ENCODE measurements around the gene DUSP3.

DUSP3 gene

DNA sequence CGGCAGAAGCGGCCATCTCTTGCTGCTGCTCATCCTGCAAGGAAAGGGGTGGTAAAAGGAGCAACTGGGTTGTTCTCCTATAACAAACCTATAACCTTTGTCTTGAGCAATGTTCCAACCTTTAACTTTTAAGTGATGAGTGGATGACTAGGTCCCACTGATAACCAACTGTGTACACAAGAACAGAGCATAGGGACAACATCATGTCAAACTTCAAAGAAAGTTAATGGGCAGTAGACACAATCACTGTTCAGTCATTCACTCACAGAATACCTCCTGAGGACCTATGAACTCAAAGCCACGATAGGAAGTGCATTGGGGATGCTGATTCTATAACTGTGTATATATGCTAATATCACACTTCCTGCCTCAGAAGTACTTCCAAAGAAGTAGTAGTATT is 23.1 kb upstream of the DUSP3 start:
- TF ChIP-seq REST (IDR thresholded peaks at IDR 0.05; ENCODE audit: low read depth) = no peak
- no peak for TF ChIP-seq CREB1 (IDR thresholded peaks at IDR 0.05; ENCODE audit: low read depth)
- TF ChIP-seq RAD21 (IDR thresholded peaks at IDR 0.05; ENCODE audit: low read depth) = no peak
- no peak for TF ChIP-seq TEAD4 (IDR thresholded peaks at IDR 0.05)
- no peak for TF ChIP-seq ZBTB7A (IDR thresholded peaks at IDR 0.05; ENCODE audit: low read depth)
- no peak for TF ChIP-seq CEBPB (IDR thresholded peaks at IDR 0.05)
- TF ChIP-seq, protein P1, sequence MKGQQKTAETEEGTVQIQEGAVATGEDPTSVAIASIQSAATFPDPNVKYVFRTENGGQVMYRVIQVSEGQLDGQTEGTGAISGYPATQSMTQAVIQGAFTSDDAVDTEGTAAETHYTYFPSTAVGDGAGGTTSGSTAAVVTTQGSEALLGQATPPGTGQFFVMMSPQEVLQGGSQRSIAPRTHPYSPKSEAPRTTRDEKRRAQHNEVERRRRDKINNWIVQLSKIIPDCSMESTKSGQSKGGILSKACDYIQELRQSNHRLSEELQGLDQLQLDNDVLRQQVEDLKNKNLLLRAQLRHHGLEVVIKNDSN (IDR thresholded peaks at IDR 0.05) = no peak
- TF ChIP-seq MAX (IDR thresholded peaks at IDR 0.05) = no peak
- no peak for TF ChIP-seq FOXM1 (IDR thresholded peaks at IDR 0.05; ENCODE audit: borderline replicate concordance, low read depth)
- no peak for TF ChIP-seq YY1 (IDR thresholded peaks at IDR 0.05; ENCODE audit: low read depth)
- TF ChIP-seq TAF1 (IDR thresholded peaks at IDR 0.05; ENCODE audit: low read depth) = no peak
- TF ChIP-seq EP300 (IDR thresholded peaks at IDR 0.05; ENCODE audit: borderline replicate concordance) = no peak
- TF ChIP-seq NFIC (IDR thresholded peaks at IDR 0.05) = no peak
- no peak for TF ChIP-seq EGR1 (IDR thresholded peaks at IDR 0.05)
- TF ChIP-seq TCF12 (IDR thresholded peaks at IDR 0.05; ENCODE audit: low read depth) = no peak

GRCh38 chr17:43800736-43801135 is 22.0 kb upstream of the DUSP3 start:
- TF ChIP-seq, protein P1 (IDR thresholded peaks at IDR 0.05) = no peak
- TF ChIP-seq FOXM1 (IDR thresholded peaks at IDR 0.05; ENCODE audit: borderline replicate concordance, low read depth) = no peak

DNA sequence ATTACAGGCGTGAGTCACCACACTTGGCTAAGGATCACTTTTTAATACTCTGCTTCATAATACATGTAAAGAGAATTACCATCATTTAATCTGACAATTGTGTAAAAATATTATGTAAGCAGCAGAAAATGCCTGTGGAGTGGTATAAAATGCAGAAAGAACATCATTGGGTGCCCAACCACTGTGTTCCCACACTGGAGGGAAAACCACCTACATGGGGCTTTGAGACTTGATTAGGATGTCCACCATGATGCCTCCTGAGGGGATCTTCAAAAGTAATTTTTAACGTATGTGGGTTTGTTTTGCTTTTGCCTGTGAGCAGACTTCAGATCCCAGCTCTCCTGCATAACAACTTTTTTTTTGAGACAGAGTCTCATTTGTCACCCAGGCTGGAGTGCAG is 20.3 kb upstream of the DUSP3 start:
- no peak for TF ChIP-seq CEBPB (IDR thresholded peaks at IDR 0.05)
- TF ChIP-seq FOXM1 (IDR thresholded peaks at IDR 0.05; ENCODE audit: borderline replicate concordance, low read depth) = no peak
- TF ChIP-seq, protein P1 (IDR thresholded peaks at IDR 0.05) = no peak
- TF ChIP-seq RAD21 (IDR thresholded peaks at IDR 0.05; ENCODE audit: low read depth) = no peak
- TF ChIP-seq EP300 (IDR thresholded peaks at IDR 0.05; ENCODE audit: borderline replicate concordance) = no peak
- no peak for TF ChIP-seq EGR1 (IDR thresholded peaks at IDR 0.05)
- no peak for TF ChIP-seq TEAD4 (IDR thresholded peaks at IDR 0.05)
- no peak for TF ChIP-seq ZBTB7A (IDR thresholded peaks at IDR 0.05; ENCODE audit: low read depth)
- TF ChIP-seq TCF12 (IDR thresholded peaks at IDR 0.05; ENCODE audit: low read depth) = no peak
- no peak for TF ChIP-seq TAF1 (IDR thresholded peaks at IDR 0.05; ENCODE audit: low read depth)
- no peak for TF ChIP-seq NFIC (IDR thresholded peaks at IDR 0.05)
- no peak for TF ChIP-seq MAX (IDR thresholded peaks at IDR 0.05)
- TF ChIP-seq YY1 (IDR thresholded peaks at IDR 0.05; ENCODE audit: low read depth) = no peak
- no peak for TF ChIP-seq CREB1 (IDR thresholded peaks at IDR 0.05; ENCODE audit: low read depth)
- TF ChIP-seq REST (IDR thresholded peaks at IDR 0.05; ENCODE audit: low read depth) = no peak

DNA sequence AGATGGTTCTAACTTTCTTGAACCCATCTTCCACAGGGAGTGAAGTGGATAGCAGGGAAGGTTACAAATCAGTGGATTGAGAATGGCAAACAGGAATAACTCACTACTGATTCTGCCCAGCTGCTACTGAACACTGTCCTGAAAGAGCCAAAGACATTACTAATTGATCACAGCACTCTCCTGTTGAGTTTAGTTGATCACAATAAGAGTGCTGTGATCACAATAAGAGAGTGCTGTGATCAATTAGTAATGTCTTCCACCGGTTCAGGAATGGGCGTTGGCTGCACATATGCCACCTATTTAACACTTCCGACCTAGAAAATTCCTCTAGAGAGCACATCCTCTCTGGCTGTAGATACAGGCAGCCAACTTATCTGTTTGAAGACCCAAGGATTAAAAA is 12.8 kb upstream of the DUSP3 start:
- TF ChIP-seq ZBTB7A (IDR thresholded peaks at IDR 0.05; ENCODE audit: low read depth) = no peak
- TF ChIP-seq MAX (IDR thresholded peaks at IDR 0.05) = peak; percentile 59
- no peak for TF ChIP-seq TAF1 (IDR thresholded peaks at IDR 0.05; ENCODE audit: low read depth)
- TF ChIP-seq TEAD4 (IDR thresholded peaks at IDR 0.05) = 0 out of 2 replicates have a peak, but pooled peaks have one; percentile 44
- TF ChIP-seq YY1 (IDR thresholded peaks at IDR 0.05; ENCODE audit: low read depth) = peak; percentile 56
- TF ChIP-seq EGR1 (IDR thresholded peaks at IDR 0.05) = no peak
- no peak for TF ChIP-seq TCF12 (IDR thresholded peaks at IDR 0.05; ENCODE audit: low read depth)
- no peak for TF ChIP-seq CREB1 (IDR thresholded peaks at IDR 0.05; ENCODE audit: low read depth)

- no peak for TF ChIP-seq TCF12 (IDR thresholded peaks at IDR 0.05; ENCODE audit: low read depth)
- TF ChIP-seq RAD21 (IDR thresholded peaks at IDR 0.05; ENCODE audit: low read depth) = peak; percentile 52
These were observed 11.6 kb upstream of the DUSP3 start for GRCh38 chr17:43790311-43790940.
